GM12864 (cell line): ENCODE measurements around the gene RNASE7.

Source experiments
- DNase-seq: peaks from one replicate; pipeline ENCODE4 v3.0.0-alpha.2; 2011; ENCODE audit warnings: low read depth
- H3K4me3 ChIP-seq: 2 replicates; pipeline ENCODE4 v1.5.1; 2011; ENCODE audit warnings: mild to moderate bottlenecking, low read depth, low read length, control low read depth
- TF ChIP-seq, protein P1 (sequence below): IDR thresholded peaks from 2 replicates; pipeline ENCODE4 v1.5.1; 2011; ENCODE audit warnings: low read depth, mild to moderate bottlenecking, moderate library complexity, low read length, control low read depth, inconsistent platforms; ENCODE audit errors: missing control alignments

The RNASE7 gene

GRCh38 chr14:21068521-21069387 is 26.6 kb downstream of the RNASE7 start:
- no peak for DNase-seq
- no peak overlapping the region for H3K4me3 ChIP-seq
- TF ChIP-seq, protein P1, sequence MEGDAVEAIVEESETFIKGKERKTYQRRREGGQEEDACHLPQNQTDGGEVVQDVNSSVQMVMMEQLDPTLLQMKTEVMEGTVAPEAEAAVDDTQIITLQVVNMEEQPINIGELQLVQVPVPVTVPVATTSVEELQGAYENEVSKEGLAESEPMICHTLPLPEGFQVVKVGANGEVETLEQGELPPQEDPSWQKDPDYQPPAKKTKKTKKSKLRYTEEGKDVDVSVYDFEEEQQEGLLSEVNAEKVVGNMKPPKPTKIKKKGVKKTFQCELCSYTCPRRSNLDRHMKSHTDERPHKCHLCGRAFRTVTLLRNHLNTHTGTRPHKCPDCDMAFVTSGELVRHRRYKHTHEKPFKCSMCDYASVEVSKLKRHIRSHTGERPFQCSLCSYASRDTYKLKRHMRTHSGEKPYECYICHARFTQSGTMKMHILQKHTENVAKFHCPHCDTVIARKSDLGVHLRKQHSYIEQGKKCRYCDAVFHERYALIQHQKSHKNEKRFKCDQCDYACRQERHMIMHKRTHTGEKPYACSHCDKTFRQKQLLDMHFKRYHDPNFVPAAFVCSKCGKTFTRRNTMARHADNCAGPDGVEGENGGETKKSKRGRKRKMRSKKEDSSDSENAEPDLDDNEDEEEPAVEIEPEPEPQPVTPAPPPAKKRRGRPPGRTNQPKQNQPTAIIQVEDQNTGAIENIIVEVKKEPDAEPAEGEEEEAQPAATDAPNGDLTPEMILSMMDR, result peak; percentile 34

- TF ChIP-seq, protein P1, result no peak
- DNase-seq, result no peak
- H3K4me3 ChIP-seq, result no peak overlapping the region
These were observed 27.4 kb downstream of the RNASE7 start for GRCh38 chr14:21069388-21070082.

GRCh38 chr14:21070083-21070609 is 28.0 kb downstream of the RNASE7 start, which contains the start of gene ARHGEF40:
Gene ARHGEF40 (plus strand): TSS chr14:21070304. CDS start chr14:21070397, 93 bp downstream.
- H3K4me3 ChIP-seq, result peak within 1 kb of the TSS; percentile 37
- TF ChIP-seq, protein P1, result no peak
- no peak for DNase-seq

DNA sequence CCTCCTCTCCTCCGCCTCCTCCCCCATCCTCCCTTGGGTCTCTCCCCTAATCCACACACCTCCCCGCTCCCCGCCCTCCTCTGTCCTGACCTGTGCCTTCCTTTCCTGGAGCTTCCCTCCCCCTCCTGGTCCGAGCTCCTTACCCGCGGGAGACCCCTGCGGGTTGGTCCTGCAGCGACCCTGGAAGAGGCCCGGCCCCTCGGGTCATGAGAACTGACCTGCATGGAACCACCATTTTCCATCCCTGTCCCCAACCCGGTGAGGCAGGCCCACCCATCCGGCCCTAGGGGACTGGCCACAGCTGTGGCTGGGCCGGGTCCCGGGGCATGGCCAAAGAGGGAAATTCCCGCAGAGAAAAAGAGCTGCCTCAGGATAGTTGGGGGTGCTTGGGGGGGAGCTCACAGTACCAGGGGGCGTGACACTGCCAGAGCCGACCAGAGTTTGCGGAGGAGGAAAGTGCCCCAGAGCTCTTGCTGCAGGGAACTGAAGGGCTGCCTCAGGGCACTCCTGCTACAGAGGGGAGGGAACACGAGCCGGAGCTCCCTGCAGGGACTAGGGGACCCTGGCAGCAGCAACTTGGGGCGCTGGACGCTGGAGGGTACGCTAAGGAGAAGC is 28.6 kb downstream of the RNASE7 start:
- peak overlapping the region; percentile 27 for H3K4me3 ChIP-seq
- TF ChIP-seq, protein P1, result no peak
- no peak for DNase-seq

DNA sequence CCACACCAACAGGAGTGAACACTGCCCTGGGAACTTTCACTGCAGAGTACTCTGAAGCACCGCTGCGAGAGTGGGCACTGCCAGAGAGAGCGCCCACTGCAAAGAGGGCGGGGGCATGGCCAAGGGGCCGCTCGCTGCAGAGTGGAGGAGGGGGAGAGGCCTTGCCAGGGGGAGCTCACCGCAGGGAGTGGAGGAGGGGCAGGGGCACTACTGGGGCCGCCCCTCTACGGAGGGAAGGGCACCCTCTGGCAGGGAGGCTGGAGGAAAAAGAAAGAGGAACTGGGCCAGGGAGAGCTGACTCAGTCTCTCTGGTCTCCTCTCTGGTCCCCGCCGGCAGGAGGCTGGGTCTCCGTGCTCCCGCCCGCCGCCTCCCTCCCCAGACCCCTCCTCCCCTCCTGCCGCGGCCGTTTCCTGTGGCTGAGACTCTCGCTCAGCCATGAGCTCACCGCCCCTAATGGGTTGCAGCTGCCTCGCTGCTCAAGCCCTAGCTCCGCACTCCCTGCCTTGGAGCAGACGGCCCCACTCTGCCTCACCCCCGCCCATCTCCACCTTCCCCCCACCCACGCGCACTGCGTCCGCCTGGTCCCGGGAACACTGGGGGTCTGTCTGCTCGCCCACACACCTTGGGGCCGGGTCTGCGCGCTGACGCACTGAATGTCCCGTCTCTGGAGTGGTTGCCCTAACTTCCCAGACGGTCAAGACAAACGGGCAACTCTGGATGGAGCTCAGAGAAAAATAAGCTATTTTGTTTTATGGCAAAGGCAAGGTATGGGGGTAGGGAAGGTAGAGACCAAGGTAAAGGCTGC is 29.3 kb downstream of the RNASE7 start:
- peak overlapping the region; percentile 37 for H3K4me3 ChIP-seq
- peak; percentile 35 for DNase-seq
- TF ChIP-seq, protein P1, result no peak

GRCh38 chr14:21072031-21072473 is 29.9 kb downstream of the RNASE7 start:
- no peak for DNase-seq
- TF ChIP-seq, protein P1, result no peak
- peak overlapping the region; percentile 37; the same call in 1 of the 2 replicates for H3K4me3 ChIP-seq
